ENCODE results near the gene GSTT2B.
"Not testable (repeated sequence)": the region's sequence is repeated elsewhere in the genome, so short reads cannot be mapped to it uniquely, and the experiment has no call there.

Gene GSTT2B

DNA sequence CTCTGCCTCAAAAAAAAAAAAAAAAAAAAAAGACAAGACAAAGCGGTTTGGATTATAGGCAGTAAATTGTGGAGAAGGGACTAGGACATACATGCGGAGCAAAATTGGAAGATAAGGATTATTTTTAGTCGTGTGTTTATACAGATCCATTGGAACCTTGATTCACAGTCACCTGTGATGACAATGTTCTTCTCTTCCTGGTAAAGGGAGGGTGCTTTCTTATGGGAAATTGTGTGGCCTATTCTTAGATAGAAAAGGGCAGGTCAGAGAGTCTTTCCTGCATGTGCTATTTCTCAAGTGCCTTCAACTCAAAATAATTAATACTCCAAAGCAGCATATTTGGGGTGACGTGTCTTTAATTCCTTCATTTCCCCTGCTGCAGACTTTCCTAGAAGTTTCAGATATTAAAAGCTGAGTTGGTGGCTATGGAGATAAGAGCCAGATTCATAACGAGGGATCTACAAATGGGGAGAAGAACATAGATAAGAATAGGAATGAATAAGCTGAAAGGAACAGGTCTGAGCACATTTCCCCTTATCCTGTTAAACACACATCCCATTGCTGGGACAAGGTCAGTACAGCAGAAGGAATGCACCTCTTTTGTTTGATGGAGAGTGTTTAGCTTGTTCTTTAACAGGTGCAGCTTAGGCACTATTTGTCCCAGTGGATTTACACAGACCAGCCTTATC lies 22.5 kb downstream of the GSTT2B start:
- no peak for DNase-seq

DNA sequence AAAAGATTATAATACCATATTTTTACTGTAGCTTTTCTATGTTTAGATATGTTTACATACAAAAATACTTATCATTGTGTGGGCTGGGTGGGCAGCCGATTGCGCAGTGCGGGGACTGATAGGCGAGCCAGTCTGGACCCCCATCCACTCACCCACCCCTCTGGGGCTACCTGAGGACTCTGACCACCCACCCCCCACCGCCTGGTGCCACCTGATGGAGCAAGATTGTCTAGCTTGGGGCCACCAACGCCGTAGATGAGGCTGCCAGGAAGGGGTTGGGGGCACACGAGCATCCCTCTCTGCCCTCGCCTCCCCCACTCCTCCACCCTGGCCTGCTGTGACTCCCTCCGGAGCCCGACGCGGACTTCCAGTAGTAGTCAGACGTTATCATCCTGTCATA lies 34.4 kb downstream of the GSTT2B start:
- DNase-seq, result no peak

DNA sequence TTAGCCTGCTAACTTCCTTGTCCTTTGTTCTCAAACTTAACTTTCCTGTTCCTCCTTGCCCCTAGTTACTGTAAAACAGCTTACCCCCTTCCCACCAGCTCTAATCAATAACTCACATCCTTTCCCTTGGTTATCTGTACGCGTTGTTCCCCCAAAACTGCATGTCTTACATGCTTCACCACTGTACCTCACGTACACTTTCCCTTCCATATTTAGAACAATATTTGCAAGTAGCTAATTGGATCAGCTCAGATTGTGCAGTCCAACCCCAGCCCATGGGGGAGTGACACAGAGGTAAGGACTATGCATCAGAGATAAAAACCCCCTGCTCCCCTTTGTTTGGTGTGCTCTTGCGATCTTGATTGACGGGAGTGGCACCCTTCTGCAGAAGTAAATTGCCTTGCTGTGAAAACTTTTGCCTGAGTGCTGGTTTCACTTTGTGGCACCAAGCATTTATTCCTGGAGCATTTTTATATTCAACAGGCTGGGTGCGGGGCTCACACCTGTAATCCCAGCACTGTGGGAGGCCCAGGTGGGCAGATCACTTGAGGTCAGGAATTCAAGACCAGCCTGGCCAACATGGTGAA lies 35.9 kb downstream of the GSTT2B start:
- DNase-seq, result no peak

DNA sequence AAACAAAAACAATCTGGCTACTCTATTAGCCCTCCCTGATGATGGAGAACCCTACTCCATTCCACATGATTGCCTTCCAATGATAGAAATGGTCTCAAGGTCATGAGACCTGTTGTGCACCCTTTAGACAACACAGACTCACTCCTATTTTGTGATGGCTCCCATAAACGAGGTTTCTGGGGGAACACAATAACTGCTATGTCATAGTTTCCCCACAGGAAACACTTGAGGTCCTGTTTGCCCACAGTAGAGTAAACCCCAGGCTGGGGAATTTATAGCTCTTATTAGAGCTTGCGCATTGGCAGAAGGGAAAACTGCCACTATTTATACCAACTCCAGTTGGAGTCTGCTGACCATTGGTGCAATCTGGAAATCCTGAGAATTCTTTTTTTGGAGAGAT lies 38.1 kb downstream of the GSTT2B start:
- no peak for DNase-seq

DNA sequence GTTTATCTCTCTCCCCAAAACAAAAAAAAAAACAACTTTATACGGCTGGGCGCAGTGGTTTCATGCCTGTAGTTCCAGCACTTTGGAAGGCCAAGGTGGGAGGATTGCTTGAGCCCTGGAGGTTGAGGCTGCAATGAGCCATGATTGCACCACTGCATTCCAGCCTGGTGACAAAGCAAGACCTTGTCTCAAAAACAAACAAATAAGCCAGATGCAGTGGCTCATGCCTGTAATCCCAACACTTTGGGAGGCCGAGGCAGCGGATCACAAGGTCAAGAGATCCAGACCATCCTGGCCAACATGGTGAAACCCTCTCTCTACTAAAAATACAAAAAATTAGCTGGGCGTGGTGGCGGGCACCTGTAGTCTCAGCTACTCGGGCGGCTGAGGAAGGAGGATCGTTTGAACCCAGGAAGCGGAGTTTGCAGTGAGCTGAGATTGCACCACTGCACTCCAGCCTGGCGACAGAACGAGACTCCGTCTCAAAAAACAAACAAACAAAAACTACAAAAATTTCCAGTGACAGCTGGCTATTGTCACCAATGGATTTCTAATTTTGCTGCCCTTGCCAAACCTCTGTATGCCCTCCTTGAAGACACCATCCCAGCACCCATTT lies 39.3 kb downstream of the GSTT2B start:
- not testable (repeated sequence) for DNase-seq

DNA sequence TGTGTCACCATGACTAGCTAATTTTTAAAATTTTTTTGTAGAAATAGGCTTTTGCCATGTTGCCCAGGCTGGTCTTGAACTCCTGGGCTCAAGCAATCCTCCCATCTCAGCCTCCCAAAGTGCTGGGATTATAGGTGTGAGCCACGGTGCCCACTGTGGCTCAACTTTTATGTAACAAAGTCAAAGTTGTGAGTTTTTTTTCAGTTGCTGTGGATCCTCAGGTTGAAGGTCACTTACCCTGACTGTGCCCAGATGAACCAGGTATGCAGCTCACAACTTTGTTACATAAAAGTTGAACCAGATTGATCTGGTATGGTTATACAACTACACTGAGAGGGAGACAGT lies 40.8 kb downstream of the GSTT2B start:
- not testable (repeated sequence) for DNase-seq

DNA sequence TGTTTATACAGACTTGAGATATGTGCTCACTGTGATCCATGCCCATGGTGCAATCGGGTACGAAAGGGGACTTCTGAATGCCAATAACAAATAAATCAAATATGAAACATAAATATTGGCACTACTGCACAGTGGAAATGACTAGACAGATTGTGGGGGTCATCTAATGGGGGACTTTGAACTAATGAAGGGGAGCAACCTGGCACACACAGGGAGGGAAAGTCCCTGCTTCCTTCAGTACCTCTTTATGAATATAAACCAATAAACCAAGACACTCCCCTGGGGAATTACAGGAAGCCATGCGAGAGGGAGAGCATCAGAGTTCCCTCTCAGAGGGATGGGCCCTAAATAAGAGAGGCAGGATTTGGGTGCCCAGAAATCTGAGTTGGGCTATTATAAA lies 45.7 kb downstream of the GSTT2B start:
- DNase-seq, result no peak

DNA sequence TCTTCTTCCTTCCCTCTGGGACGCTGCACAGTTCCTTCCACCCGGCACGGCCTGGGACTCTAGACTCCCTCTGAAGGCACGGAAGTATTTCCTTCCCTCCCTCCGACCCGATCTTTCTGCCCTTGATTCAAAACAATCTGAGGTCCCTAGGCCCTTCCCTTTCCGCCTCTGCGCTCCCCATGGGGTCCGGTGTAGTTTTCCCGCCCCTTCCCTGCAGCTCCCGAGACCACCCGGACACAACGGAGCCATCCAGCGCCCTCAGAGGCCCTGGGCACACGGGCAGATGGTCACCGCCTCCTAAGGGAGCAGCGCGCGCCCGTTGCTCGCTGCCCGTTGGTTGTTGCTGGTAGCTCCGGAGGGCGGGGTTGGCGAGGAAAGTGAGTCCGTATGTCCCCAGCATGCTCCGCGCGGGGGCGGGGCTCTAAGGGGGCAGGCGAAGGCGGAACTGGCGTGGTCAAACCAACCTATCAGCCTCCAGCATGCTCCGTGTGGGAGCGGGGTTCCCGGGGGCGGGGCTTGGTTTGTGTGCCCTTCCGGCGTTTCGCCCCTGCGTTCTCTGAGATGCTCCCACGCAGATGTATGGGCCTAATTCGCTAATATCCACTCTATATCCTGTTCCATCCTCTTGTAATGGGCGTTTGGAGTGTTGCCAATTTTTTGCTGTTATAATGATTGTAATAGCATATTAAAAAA lies 47.2 kb downstream of the GSTT2B start:
- DNase-seq, result peak; percentile 94

DNA sequence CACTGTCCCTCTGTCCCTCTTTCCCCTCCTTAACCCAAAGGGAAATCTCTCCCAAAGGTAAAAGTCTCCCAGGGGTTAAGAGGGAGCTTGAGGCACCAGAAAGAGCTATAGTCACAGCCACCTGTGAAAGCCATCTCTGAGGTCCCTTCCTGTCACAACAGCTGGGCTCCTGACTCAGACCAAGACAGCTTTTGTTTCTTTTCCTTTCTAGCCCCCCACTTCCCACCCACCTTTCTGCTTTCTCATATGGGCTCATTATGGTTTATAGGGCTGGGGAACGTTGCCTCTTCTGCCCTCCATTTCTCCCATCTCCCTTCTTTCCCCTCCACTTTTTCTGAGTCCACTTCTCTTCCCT lies 47.7 kb downstream of the GSTT2B start:
- DNase-seq, result no peak

DNA sequence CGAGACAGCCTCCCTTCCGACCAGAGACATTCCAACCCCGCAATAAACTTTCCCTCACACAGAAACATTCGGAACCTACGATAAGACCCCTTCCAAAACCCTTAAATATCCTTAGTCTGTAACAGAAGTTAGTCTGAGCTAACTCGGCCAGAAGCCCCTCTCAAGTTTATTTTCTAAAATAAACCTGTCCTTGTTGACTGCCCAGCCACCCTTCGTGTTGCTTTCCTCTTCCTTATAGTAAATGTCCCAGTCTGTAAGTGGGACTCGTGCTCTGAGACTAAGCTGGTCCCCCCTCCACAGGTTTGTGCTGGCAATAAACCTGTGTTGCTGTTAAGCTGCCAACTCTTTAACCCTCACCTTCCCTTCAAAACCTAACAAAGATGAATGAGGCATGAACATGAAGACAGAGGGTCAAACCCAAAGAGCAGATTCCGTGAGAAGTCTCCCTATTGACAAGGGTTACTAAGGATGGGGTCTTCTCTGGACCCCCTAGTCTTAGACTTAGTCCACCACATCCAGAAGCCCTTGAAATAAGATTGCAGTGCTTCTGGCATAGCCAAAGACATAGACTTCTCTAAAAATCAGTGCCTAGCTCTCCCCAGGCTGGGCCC lies 48.6 kb downstream of the GSTT2B start:
- no peak for DNase-seq

DNA sequence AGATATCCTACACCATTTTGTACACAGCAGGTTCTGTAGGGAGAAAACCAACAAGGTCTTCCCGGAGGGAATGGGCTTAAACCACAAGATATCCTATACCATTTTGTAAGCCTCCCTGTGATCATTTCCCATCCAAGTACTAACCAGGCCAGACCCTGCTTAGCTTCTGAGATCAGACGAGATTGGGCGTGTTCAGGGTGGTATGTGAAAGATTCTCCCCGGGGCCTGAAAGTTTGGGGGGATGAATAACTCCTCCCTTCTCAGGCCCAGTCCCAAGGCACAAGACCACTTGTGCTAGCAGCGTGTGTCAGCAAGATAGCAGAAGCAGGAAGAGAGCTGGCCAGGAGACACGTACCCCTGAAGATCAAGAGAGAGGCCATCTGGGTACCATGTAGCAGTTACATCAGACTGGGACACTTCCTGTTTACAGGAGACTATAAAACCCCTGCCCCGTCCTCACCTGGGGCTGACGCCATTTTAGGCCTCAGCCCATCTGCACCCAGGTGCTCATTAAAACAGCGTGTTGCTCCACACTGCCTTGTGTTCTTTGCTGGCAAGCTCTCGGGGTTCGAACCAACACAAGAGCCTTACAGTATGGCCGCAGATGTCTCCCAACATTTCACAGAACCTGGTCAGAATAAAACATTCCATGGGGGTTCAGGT lies 49.5 kb downstream of the GSTT2B start:
- no peak for DNase-seq

DNA sequence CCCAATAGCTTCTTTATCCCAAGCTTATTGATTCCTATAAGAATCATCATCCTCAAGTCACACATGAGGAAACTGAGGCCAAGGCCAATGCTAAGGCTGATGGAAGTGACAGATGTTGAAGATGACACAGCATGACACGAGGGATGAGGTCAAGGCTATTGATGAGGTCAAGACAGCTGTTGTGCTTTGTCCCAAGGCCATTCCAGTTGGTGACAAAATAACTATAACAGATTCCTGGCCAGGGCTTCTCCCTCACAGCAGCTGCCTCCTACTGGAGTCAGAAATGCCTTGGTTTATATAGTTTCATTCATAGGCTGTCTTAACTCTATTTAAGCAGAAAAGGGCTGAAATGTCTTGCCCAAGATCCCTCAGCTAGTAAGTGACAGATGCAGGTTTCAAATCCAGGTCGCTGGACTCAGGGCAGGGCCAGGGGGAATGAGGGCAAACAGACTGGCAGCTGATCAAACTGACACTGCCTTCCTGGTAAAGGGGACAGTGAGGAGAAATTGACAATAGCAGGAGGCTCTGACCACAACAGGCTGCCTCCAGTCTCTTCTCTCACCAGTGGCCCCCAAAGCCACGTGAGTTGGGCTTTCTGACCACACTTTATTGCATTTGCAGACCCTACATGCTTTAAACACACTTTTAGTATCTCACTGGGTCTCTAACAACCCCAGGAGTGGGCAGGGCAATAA lies 50.4 kb downstream of the GSTT2B start:
- DNase-seq, result no peak

DNA sequence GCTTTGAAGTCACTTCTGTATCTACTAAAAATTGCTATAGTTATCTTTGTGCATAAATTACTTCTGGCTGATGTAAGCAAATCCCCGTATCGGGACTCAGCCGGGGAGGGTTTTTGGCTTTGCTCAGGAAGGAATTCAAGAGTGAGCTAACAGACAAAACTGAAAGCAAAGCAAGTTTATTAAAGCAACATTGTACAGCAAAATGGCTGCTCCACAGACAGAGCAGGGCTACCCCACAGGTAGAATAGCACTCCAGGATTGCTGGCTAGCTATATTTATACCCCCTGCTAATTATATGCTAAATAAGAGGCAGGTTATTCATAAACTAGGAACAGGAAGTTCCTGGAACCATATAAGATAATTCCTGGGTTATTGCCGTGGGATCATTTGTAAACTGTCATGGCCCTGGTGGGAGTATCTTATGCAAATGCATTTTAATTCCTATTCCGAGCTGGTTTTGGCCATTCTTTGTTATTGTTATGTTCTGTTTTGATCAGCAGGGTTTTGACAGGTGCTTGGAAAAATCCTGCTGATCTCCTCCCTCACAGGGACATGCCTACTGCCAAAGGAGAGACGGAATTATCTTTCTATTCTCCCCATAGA lies 51.6 kb downstream of the GSTT2B start:
- DNase-seq, result no peak

DNA sequence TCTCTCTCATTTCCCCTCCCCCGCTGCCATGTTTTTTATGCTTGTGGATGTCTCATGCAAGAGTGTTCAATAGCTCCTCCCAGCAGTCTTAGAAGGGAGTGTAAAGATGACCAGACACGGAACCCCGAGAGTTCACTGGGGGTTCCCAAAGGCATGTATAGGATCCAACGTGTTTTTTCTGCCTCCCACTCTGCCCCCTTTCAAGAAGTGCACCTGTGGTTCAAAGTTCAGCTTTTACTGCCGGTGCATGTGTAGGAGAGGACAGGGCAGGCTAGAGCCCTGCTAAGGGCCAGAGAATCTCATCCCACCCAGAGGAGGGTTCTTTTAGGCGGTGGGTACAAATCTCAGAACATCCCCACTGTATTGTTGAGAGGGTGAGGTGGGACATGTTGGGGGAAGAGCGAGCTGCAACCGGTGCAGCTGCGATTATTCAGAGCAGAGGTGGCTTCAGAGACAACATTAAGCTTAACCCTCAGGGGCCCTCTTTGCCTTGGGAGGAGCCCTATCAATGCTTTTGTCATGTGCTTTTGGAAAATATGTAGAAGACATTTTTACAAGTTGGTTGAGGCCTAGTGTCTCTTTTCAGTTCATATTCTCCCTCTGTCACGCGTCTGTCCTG lies 52.3 kb downstream of the GSTT2B start:
- no peak for DNase-seq

DNA sequence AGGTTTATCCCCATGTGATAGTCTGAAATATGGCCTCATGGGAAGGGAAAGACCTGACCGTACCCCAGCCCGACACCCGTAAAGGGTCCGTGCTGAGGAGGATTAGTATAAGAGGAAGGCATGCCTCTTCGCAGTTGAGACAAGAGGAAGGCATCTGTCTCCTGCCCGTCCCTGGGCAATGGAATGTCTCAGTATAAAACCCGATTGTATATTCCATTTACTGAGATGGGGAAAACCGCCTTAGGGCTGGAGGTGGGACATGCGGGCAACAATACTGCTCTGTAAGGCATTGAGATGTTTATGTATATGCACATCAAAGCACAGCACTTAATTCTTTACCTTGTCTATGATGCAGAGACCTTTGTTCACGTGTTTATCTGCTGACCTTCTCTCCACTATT lies 53.6 kb downstream of the GSTT2B start:
- DNase-seq, result not testable (repeated sequence)

Data from DMS79 (cell line).